OCI-LY7 (cell line): Measurements from ENCODE around the gene RNF43. TPM values are rescaled to one million over a fixed set of nuclear protein-coding genes. Genes with fewer than 3 reads are reported as not detected.
A peak's percentile ranks its signal among the peaks of the same experiment; 100 is the strongest.

Source experiments
- BruUV-seq: library from RNA; stranded (reverse); fragments of 400-500 nt; replicated peaks from 2 replicates; lab custom pipeline; 2021; lab: Mats Ljungman, UMichigan
- CTCF ChIA-PET: fragments of 300-600 bp; sonication (Branson Sonifier 250); formaldehyde crosslinking; loops from one replicate; lab custom pipeline; 2022; ENCODE audit warnings: antibody characterized with exemption; ENCODE audit not compliant: unreplicated experiment; lab: Charles Lee
- POLR2A ChIA-PET: fragments of 300-600 bp; sonication (Branson Sonifier 250); formaldehyde crosslinking; loops from one replicate; lab custom pipeline; 2022; ENCODE audit warnings: antibody characterized with exemption; lab: Charles Lee
- DNase-seq: peaks from one replicate; pipeline ENCODE4 v3.0.0-alpha.2; 2015; ENCODE audit warnings: low spot score
- H2AFZ ChIP-seq: fragments of 200-600 bp; sonication (generic), shearing (Covaris generic); 2 replicates; pipeline ENCODE4 v1.6.1; 2014; ENCODE audit warnings: mild to moderate bottlenecking, antibody characterized with exemption, low read length, moderate library complexity
- H3K27ac ChIP-seq: fragments of 200-600 bp; sonication (generic); 2 replicates; pipeline ENCODE4 v1.5.1; 2014; ENCODE audit warnings: mixed run types, low read depth, mild to moderate bottlenecking, moderate library complexity, low read length, inconsistent platforms; ENCODE audit not compliant: poor library complexity, severe bottlenecking
- H3K36me3 ChIP-seq: fragments of 200-600 bp; sonication (generic); 2 replicates; pipeline ENCODE4 v1.6.1; 2014; ENCODE audit warnings: mild to moderate bottlenecking, antibody characterized with exemption, low read length, moderate library complexity, mixed read lengths; ENCODE audit not compliant: insufficient read depth
- H3K4me1 ChIP-seq: fragments of 200-600 bp; sonication (generic); 2 replicates; pipeline ENCODE4 v1.5.1; 2014; ENCODE audit warnings: mild to moderate bottlenecking, low read length; ENCODE audit not compliant: insufficient read depth, poor library complexity, severe bottlenecking
- H3K4me2 ChIP-seq: fragments of 200-600 bp; sonication (generic); 2 replicates; pipeline ENCODE4 v1.6.1; 2014; ENCODE audit warnings: mild to moderate bottlenecking, low read length
- H3K4me3 ChIP-seq: fragments of 200-600 bp; sonication (generic); 2 replicates; pipeline ENCODE4 v1.5.1; 2014; ENCODE audit warnings: mild to moderate bottlenecking, low read depth, low read length; ENCODE audit not compliant: poor library complexity, severe bottlenecking
- H3K79me2 ChIP-seq: fragments of 200-600 bp; sonication (generic); 2 replicates; pipeline ENCODE4 v1.6.1; 2016; ENCODE audit warnings: low read depth, mild to moderate bottlenecking, low read length, moderate library complexity, mixed read lengths; ENCODE audit not compliant: insufficient read depth
- H3K9me2 ChIP-seq: fragments of 200-600 bp; sonication (generic); 2 replicates; pipeline ENCODE4 v1.6.1; 2016; ENCODE audit warnings: mild to moderate bottlenecking, low read length, mixed read lengths; ENCODE audit not compliant: insufficient read depth
- H3K9me3 ChIP-seq: fragments of 200-600 bp; sonication (generic); 2 replicates; pipeline ENCODE4 v1.6.1; 2014; ENCODE audit warnings: mild to moderate bottlenecking, mixed run types, low read length, mixed read lengths
- H4K20me1 ChIP-seq: fragments of 200-600 bp; sonication (generic); 2 replicates; pipeline ENCODE4 v1.6.1; 2014; ENCODE audit warnings: mild to moderate bottlenecking, antibody characterized with exemption, low read length, moderate library complexity, mixed read lengths; ENCODE audit not compliant: insufficient read depth
- CTCF ChIP-seq: fragments of 200-600 bp; sonication (generic); conservative IDR thresholded peaks from 2 replicates; pipeline ENCODE4 v1.5.1; 2014; ENCODE audit warnings: mild to moderate bottlenecking, antibody characterized with exemption, low read length, moderate library complexity, mixed read lengths
- EZH2phosphoT487 ChIP-seq: fragments of 200-600 bp; sonication (generic); IDR thresholded peaks from 2 replicates; pipeline ENCODE4 v1.6.1; 2018; ENCODE audit warnings: low read depth, borderline replicate concordance, mild to moderate bottlenecking, mixed run types, antibody characterized with exemption, low read length, moderate library complexity, mixed read lengths
- intact Hi-C: fragments of 100-400 bp; cut with micrococcal nuclease; formaldehyde crosslinking; loops from one replicate; pipeline ENCODE4 v1.10.0; 2022; ENCODE audit not compliant: unreplicated experiment
- total RNA-seq, 2 experiments: library from RNA; depleted of rRNA in 1 of 2; stranded (reverse); fragments of >200 nt in 1 of 2; shearing (Covaris generic) in 1 of 2; gene quantifications; 2 replicates each; pipeline ENCODE4 v1.2.3, GENCODE V29; 2014 to 2022

Gene RNF43
- total RNA-seq, 2 experiments from 2014 or later: 0.19 to 0.80 TPM

GRCh38 chr17:58382108-58382871 lies 35.0 kb downstream of the RNF43 start:
- Histone ChIP-seq H2AFZ (peak overlapping the region; percentile 94), H3K4me3 (peak overlapping the region; percentile 14), H3K79me2 (no peaks in the 10 kb centered on the region), H3K9me3 (no peaks in the 10 kb centered on the region), H3K27ac (peak overlapping the region; percentile 22), H3K9me2 (no peaks in the 10 kb centered on the region), H3K4me1 (peaks cover 15% of the 10 kb centered on the region), H3K4me2 (peak overlapping the region; percentile 60), H4K20me1 (no peaks in the 10 kb centered on the region), H3K36me3 (no peaks in the 10 kb centered on the region)
- POLR2A ChIA-PET: interaction anchor here (1.0 to 1.5 kb wide), 2 partner anchors 12 to 32 kb away, joined by 3 to 5 read pairs; no protein-coding TSS in a partner anchor
- TF ChIP-seq EZH2phosphoT487: no peak
- no TSS peak for BruUV-seq
- DNase-seq: peak; percentile 58
- CTCF ChIA-PET: interaction anchor here (0.9 kb wide), 1 partner anchor 11 kb away, joined by 3 read pairs; no protein-coding TSS in a partner anchor
- intact Hi-C loops: no loop called here

GRCh38 chr17:58381124-58382035 lies 36.0 kb downstream of the RNF43 start:
- no peak for DNase-seq
- ChIA-PET CTCF (interaction anchor here (0.9 kb wide), 1 partner anchor 10 kb away, joined by 3 read pairs; no protein-coding TSS in a partner anchor), POLR2A (interaction anchor here (1.0 to 1.5 kb wide), 2 partner anchors 12 to 33 kb away, joined by 3 to 5 read pairs; no protein-coding TSS in a partner anchor)
- Histone ChIP-seq H3K4me2 (peak overlapping the region; percentile 60), H3K79me2 (no peaks in the 10 kb centered on the region), H3K27ac (no peak overlapping the region), H3K9me3 (no peaks in the 10 kb centered on the region), H3K9me2 (no peaks in the 10 kb centered on the region), H4K20me1 (no peaks in the 10 kb centered on the region), H2AFZ (no peak overlapping the region; the same call in 1 of the 2 replicates), H3K4me1 (peaks cover 15% of the 10 kb centered on the region), H3K36me3 (no peaks in the 10 kb centered on the region), H3K4me3 (no peak overlapping the region)
- no TSS peak for BruUV-seq
- TF ChIP-seq EZH2phosphoT487: no peak
- no peak for TF ChIP-seq CTCF
- intact Hi-C loops: no loop called here
